ENCODE data around the gene CAGE1. TPM values are rescaled to one million over a fixed set of nuclear protein-coding genes. Genes with fewer than 3 reads are reported as not detected.

Gene CAGE1
- polyA plus RNA-seq, 1 donor = 0.38 TPM

DNA sequence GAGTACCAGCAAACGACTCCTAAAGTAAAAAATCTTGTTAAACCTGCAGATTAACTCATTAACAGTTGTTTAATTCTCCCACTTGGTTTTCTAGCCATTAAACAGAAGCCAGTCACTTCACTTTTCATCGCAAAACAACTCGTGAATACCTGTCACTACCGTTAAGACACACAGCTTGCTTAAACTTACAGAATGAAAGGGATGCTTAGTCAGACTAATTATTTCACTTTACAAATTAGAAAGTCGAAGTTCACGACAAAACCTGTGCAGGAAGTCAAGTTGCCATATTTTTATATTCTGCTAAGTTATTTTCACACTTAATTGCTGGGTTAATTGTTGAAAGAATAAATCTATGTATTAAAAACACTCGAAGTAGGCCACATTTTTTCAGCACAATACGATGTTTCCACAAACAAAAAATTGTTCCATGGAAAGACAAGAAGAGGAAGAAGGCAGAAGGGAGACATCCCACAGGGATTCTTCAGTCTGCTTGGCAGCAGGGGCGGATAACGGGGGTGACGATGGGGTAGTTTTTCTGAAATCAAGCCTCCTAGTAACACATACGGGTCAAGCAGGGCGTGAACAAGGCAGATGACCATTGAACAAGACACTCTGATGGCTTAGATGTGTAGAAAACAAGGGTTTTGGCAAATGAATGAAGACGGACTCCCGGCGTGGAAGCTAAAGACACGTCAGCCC lies 77.5 kb downstream of the CAGE1 start:
- DNase-seq = no peak

DNA sequence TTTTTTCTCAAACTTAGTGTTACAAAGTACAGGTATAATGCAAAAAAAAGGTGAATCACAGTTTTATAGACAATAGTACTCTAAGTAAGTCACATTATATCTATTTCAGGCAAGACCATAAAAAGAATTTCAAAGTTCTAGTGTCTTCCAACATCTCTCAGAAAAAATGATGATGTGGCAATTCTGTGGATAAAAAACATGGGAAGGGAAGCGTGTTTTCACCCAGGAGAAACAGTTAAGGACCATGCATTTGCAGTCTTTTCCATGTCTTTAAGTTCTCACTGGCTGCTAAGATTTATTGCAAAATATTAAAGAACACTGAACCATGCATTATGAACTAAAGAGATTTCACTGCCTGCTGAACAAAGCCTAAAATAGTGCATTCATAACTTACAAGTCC lies 78.4 kb downstream of the CAGE1 start:
- DNase-seq = no peak

DNA sequence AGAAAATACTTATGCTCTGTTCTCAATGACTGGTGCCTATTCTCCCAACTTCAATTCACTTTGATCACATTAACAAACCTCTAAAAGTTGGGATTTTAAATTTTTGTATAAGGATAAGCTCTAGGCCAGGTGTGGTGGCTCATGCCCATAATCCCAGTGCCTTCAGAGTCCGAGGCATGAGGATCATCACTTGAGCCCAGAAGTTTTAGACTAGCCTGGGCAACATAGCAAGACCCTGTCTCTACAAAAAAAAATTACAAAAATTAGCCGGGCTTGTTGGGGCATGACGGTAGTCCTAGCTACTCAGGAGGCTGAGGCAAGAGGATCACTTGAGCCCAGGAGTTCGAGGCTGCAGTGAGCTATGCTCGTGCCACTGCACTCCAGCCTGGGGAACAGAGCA lies 80.5 kb downstream of the CAGE1 start:
- no peak for DNase-seq

DNA sequence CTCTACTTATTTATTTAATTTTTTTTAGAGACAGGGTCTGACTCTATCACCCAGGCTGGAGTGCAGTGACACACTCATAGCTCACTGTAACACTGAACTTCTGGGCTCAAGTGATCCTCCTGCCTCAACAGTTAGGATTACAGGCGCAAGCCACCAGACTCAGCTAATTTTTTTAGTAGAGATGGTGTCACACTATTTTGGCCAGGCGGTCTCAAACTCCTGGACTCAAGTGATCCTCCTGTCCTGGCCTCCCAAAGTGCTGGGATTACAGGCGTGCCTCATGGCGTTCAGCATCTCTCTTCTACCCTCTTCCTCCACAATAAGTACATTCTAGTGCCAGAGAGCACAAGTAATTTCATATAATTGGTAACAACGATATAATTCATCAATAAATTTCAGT lies 82.0 kb downstream of the CAGE1 start:
- no peak for DNase-seq

DNA sequence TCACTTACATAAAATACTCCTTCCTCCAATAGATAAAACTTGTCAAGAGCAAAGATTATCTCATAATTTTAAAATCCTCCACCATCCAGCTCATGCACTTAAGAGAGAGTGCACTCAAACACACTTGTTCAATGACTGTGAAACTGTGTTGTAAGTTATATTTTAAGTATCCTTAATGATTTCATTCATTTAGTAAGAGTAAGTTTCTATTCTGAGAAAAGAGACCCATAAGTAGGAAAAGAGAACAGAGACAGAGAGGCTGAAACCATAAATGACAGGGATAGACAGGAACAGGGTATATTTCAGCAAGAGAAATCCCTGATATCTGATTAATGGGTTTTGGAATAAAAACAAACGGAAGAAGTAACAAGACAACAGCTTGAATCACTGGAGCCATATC lies 84.7 kb downstream of the CAGE1 start:
- DNase-seq = no peak

DNA sequence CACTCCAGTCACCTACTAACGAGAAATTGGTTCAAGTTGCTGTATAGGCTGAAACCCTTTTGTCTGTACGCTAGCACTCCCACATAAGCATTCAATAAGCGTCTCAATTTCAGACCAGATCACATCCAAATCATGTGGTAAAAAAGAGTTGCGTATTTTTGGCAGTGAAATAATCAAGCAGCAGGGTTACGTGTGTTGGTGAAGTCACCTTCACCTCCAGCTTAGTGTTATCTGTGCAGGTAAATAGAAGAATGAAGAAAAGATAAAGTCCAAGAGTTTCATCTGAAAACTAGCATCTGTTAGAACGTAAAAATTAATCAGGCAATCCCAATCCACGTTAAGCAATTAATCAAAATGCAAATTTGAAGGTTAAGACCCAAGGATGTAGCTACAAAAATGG lies 87.8 kb downstream of the CAGE1 start:
- no peak for DNase-seq

DNA sequence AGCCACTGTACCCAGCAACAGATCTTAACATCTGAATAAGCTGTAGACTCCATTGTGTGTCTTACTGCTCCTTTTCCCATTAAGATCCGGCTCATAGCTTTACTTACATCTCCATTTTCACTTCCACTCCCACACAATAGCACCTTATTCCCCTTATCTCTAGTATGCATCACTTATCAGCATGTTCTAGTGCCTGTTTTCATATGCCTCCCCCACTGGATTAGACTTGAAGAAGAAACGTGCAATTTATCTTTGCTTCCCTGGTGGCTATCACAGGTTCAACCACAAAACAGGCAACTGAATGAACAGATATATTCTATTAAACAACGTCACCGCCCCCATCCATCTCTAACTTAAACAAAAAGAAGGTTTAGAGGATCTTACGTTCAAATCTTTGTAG lies 88.6 kb downstream of the CAGE1 start:
- DNase-seq = no peak

DNA sequence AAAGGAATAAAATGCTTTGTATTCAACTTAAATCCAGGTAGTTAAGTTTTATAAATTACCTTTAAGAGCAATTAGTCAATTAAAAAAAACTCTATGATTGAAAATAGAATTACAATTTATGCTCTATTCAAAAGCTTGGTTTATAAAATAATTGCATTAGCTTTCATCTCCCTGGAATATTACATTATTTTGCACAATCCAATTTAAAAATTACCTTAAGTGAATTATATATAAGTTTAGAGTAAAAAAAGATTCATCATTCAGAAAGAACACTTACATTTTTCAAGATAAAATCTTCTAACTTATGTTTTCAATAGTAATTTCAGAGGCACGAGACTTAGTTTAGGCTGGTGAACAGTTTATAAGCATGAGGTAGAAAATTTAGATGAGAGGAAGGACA lies 91.4 kb downstream of the CAGE1 start:
- DNase-seq = no peak

DNA sequence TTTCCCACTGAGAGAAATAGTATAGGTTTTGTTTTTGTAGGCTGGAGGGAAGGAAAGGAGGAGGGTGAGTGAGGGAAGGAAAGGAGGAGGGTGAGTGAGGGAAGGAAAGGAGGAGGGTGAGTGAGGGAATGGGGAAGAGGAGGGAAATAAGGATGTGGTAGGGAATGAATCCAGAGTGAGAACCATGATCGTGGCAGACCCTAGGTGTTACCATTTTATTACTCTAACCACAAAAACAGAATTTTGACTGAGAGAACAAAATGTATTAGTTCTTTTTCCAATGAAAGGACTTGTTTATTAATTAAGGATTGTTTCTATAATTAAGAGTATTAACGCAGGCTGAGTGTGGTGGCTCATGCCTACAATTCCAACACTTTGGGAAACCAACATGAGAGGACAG lies 92.9 kb downstream of the CAGE1 start:
- no peak for DNase-seq

DNA sequence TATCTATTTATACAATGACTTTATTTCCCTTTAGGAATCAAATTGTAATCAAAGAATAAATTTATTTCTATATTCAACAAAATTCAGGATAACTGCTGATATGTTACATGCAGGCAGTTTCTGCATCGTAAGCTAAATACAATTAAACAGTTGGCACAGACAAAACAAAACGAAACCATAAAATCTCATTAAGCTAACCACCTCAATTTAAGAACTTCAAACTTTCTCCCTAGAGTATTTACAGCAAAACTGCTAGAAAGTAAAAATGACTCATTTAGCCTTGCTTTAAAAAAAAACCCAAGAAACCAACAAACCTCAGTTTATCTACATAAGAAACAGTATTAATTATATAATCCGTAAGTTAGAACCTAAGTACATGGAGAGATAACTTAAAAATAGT lies 93.6 kb downstream of the CAGE1 start:
- no peak for DNase-seq

DNA sequence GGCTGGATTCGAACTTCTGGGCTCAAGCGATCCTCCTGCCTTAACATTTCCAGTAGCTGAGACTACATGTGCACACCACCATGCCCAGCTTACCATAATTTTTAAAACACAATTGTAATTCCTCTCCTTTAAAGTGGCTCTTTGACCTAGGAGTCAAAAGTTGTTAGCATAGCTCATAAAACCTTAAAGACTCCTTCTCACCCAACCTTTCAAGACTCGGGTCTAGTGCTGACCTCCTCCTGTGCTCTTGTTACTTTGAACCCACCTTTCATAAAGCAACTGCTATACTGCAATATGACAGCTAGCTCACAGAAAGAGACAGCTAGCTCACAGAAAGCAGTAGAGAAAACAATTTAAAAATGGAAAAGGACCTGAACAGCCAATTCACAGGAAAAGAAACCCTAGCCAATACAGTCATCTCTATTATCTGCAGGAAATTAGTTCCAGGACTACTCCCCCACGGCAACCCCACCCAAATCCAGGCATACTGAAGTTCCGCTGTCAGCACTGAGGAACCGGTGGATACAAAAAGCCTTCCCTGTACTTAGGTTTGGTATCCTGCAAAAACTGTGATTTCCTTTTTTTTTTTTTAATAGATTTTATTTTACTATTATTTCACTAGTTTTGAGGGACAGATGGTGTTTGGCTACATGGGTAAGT lies 96.8 kb downstream of the CAGE1 start:
- DNase-seq = no peak

DNA sequence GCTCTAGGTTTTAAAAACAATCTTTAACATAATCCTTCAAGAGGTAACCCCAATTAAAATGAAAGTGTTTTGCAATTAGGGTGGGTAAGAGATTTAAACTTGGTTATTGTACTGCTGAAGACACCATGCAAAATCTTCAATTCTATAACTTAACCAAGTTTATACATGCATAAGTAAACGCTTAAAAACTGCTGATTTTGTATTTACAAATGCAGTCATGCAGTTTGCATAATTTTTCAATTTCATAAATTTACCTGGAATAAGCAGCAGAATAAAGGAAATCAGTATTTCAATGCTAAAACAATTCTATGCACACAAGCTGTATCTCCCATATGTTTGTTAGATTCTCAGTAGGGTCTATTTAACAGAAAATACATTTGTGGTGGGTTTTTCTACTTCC lies 99.5 kb downstream of the CAGE1 start:
- no peak for DNase-seq

DNA sequence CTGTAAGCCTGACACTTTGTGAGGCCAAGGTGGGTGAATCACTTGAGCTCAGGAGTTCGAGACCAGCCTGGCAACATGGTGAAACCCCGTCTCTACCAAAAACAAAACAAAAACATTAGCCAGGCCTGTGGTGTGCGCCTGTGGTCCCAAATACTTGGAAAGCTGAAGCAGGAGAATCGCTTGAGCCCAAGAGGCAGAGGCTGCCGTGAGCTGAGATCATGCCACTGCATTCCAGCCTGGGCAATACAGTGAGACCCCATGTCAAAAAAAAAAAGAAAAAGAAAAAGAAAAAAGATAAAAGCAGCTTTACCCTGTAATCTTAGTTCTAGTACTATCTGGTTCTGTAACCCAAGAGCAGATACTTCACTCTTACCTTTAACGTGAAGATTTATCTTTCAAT lies 104.1 kb downstream of the CAGE1 start:
- no peak for DNase-seq

DNA sequence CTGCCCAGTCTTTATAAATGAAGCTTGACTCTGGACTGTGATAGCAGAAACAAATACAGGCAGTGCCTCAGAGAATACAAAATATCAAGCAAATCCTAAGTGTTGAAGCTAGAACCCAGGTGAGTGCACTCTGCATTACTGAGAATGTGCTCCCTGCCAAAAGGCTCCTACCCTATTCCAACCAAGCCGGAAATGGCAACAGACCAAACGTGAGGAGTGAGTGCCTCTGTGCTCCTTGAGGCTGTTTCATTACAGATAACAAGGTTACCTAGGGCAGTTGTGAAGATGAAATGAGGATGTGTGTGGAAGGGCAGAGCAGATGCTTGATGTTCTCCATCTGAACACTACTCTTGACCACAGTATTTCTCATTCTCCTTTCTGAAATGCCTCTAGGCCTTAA lies 105.9 kb downstream of the CAGE1 start:
- DNase-seq = no peak

DNA sequence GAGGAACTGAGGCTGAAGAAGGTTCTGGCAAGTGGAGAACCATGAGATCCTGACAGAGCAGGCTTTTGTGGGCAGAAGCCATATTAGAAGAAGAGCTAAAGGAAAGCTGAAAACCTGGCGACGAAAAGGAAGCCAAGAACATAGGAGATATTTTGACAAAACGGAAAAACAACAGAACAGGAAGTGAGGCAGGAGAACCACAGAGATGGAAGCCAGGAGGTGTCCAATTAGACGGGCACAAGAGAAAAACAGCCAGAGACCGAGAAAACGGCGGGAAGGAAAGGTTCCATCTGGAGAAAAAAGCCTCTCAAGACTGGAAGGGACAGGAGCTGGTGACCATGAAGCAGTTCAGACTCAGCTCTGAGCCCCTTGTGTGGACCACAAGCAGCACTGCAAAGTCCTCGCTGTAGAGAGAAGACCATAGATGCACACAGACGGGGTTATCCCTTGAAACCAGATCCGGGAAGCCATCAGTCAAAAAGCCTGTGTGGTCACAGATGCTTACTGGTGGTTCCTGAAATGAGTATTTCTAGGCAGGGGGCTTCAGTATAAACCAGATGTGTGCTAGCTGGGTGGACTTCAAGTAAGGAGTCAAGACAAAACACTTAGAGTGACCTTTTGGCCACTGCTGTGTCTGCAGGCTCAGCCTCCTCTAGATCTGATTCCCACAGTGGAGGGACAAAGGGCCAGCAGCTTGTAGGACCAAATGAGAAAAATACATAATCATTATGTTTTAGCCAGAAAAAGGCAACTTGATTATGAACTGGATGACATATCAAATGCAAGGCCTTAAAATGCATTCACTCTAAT lies 107.2 kb downstream of the CAGE1 start:
- DNase-seq = no peak

Other genes with a start within 250 kb of the CAGE1 start
- gene SSR1, start 76.5 kb downstream of the CAGE1 start, polyA plus RNA-seq (ENCODE audit: insufficient read length) = 134 TPM
- 35.2 TPM for gene RIOK1, start 66 bp upstream of the CAGE1 start, polyA plus RNA-seq (ENCODE audit: insufficient read length)
- 88.8 TPM for gene DSP, start 151.9 kb upstream of the CAGE1 start, polyA plus RNA-seq (ENCODE audit: insufficient read length)
- 28.3 TPM for gene SNRNP48, start 200.5 kb upstream of the CAGE1 start, polyA plus RNA-seq (ENCODE audit: insufficient read length)

Data from left kidney (tissue), 2 donors.